Hair follicular keratinocyte (primary cell): Measurements from ENCODE around the gene ASB13. TPM values are rescaled to one million over a fixed set of nuclear protein-coding genes. Genes with fewer than 3 reads are reported as not detected.

Experiments
- total RNA-seq: library from RNA; depleted of rRNA; stranded (reverse); fragments of >200 nt; gene quantifications from 2 replicates; pipeline ENCODE4 v1.2.3, GENCODE V29; 2015

ASB13 gene, protein sequence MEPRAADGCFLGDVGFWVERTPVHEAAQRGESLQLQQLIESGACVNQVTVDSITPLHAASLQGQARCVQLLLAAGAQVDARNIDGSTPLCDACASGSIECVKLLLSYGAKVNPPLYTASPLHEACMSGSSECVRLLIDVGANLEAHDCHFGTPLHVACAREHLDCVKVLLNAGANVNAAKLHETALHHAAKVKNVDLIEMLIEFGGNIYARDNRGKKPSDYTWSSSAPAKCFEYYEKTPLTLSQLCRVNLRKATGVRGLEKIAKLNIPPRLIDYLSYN
- total RNA-seq: 14.1 and 18.4 TPM in 2 replicates

DNA sequence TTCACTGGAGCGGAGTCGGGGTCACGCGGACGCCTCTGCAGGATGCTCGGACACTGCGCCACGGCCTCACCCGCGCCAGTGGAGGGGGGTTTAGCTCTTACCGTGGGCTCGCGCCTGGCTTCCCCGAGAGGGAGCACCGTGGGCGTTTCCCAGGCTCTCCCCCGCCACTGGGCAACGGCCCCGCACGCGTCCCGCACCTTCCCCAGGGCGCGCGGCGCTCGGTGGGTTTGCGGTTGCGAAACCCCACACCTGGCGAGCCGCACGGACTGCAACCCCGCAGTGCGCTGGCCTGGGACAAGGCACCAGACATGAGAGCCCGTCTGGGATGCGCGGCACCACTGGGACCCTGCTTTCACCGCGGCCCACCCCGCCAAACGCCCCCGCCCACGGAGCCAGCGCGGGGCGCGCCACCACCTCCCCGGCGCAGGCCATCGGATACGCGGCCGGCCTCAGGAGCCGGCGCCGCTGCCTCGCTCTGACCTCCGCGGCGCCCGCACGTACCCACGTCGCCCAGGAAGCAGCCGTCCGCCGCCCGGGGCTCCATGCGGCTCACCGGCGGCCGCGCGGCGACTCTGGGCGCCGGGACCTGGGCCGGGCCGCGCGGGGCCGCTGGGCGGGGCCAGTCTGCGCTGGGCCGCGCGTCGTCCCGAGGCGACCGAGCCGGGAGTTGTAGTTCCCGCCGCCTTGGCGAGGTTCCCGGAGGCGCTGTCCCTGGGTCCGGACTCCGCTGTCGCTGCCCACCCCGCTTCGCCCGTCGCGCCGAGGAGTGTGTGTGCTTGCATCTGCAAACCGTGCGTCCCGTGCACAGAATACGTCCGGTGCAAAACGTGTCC is at the start of gene ASB13:
ASB13 (minus strand) TSS at position 588 of the 833 bp plus-strand sequence; CDS start at position 544, 44 bp downstream.

GRCh38 chr10:5684318-5684970 is 18.0 kb upstream of the ASB13 start, which contains the start of gene TASOR2:
TASOR2 (plus strand) TSS chr10:5684838; CDS start chr10:5720643, 35,805 bp downstream.

Other genes starting within 250 kb of the ASB13 start
- gene CALML5, start 167.0 kb downstream of the ASB13 start, total RNA-seq: not detected in 2 replicates
- 58.4 and 62.7 TPM in 2 replicates for gene CALML3, start 141.6 kb downstream of the ASB13 start, total RNA-seq
- gene TASOR2, start 18.2 kb upstream of the ASB13 start, total RNA-seq: 38.3 and 52.9 TPM in 2 replicates
- gene GDI2, start 146.8 kb upstream of the ASB13 start, total RNA-seq: 347 and 360 TPM in 2 replicates
- 6.2 and 8.3 TPM in 2 replicates for gene ANKRD16, start 223.3 kb upstream of the ASB13 start, total RNA-seq
- 56.2 and 57.6 TPM in 2 replicates for gene FBH1, start 223.6 kb upstream of the ASB13 start, total RNA-seq